HFF-Myc (cell line): Measurements from ENCODE around the gene SPP2.

ENCODE experiments used
- DNase-seq: peaks from one replicate; pipeline ENCODE4 v3.0.0-alpha.2; 2011; ENCODE audit warnings: low read depth; ENCODE audit errors: extremely low read depth
- H3K4me3 ChIP-seq: replicated peaks from 2 replicates; pipeline ENCODE4 v1.5.1; 2011; ENCODE audit warnings: low read depth, mild to moderate bottlenecking, control low read depth, low read length
- TF ChIP-seq, protein P1 (sequence below): IDR thresholded peaks from 2 replicates; pipeline ENCODE4 v1.5.1; 2012; ENCODE audit warnings: mild to moderate bottlenecking, low read depth, low read length, control low read depth; ENCODE audit errors: missing control alignments

Gene SPP2, protein sequence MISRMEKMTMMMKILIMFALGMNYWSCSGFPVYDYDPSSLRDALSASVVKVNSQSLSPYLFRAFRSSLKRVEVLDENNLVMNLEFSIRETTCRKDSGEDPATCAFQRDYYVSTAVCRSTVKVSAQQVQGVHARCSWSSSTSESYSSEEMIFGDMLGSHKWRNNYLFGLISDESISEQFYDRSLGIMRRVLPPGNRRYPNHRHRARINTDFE

DNA sequence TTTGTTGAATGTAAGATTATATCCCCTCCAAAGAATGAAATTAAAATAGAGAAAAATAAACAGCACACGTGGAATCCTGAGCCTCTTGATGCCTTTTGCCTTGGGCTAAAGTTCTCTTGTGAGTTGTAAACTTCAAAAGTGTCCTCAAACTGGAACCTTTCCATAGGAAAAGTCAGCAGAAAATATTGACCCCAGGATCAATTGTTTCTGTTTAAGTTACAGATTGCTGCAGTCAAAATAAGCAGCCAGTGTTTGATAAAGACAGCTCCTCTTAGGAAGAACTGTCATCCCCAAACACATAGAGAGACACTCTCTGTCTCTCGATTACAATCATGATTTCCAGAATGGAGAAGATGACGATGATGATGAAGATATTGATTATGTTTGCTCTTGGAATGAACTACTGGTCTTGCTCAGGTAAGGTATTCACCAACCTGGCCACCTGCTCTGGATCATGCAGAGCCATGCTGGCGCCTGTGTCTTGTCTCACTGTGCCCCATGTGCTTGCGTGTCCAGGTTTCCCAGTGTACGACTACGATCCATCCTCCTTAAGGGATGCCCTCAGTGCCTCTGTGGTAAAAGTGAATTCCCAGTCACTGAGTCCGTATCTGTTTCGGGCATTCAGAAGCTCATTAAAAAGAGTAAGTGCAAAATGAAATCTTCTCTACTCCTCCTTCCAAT is at the start of gene SPP2:
TSS of gene SPP2 (plus strand) at position 248 of the 681 bp plus-strand sequence. CDS start at position 333, 85 bp downstream.
- no peak for DNase-seq
- TF ChIP-seq, protein P1, sequence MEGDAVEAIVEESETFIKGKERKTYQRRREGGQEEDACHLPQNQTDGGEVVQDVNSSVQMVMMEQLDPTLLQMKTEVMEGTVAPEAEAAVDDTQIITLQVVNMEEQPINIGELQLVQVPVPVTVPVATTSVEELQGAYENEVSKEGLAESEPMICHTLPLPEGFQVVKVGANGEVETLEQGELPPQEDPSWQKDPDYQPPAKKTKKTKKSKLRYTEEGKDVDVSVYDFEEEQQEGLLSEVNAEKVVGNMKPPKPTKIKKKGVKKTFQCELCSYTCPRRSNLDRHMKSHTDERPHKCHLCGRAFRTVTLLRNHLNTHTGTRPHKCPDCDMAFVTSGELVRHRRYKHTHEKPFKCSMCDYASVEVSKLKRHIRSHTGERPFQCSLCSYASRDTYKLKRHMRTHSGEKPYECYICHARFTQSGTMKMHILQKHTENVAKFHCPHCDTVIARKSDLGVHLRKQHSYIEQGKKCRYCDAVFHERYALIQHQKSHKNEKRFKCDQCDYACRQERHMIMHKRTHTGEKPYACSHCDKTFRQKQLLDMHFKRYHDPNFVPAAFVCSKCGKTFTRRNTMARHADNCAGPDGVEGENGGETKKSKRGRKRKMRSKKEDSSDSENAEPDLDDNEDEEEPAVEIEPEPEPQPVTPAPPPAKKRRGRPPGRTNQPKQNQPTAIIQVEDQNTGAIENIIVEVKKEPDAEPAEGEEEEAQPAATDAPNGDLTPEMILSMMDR = no peak
- no peak within 1 kb of the TSS for H3K4me3 ChIP-seq

DNA sequence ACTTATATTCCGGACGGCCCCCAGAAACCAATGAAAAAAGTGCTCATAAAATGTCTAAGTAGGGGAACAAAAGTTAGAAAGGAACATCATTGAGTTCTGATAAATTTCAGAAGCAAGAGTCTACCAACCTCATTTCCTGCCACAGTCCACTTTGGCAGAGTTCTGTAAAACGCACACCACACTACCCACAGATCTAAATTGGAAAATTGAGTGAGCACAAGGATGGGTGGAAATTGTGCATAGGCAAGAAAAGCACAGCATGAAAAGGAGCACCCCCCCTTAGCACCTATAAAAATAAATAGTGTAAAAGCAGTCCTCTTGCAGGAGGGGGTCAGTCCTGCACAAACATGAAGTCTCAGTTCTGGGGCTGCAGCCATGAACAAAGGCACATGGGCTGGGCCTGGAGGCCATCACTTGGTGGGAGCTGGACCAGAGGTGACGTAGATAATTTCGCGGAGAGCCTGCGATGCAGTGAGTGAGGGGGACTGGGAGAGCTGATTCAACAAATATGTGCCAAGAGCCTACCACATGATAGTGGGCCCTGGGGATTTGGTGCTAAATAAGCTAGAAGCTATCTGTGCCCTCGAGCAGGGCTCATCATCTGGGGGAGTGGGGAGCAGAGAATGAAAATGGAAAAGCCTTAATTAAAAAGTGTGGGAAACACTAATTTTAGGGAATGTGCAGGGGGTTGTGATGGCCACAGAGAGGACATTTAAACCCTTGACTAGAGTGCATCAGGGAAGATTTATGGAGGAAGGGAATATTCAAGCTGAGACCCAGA is 48.9 kb upstream of the SPP2 start:
- no peak for DNase-seq
- no peak overlapping the region for H3K4me3 ChIP-seq
- TF ChIP-seq, protein P1 = no peak

DNA sequence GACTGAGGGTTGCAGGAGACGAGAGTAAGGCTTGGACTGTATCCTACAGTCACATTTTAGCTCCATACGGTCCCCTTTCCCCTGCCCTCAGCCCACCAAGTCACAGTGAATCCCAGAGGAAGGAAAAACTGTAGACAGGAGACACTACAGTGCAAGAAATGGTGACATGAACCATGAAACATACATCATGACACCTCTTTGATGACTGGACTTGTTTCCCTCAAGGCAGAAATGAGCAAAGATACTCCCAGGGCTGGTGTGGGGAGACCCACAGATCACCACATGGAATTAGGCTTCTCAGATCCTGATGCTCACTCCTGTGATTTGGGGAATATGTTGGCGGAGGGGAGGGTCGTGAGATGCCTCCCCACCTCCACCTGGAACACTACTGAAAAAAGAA is 48.2 kb upstream of the SPP2 start:
- TF ChIP-seq, protein P1 = no peak
- no peak for DNase-seq
- no peak overlapping the region for H3K4me3 ChIP-seq

DNA sequence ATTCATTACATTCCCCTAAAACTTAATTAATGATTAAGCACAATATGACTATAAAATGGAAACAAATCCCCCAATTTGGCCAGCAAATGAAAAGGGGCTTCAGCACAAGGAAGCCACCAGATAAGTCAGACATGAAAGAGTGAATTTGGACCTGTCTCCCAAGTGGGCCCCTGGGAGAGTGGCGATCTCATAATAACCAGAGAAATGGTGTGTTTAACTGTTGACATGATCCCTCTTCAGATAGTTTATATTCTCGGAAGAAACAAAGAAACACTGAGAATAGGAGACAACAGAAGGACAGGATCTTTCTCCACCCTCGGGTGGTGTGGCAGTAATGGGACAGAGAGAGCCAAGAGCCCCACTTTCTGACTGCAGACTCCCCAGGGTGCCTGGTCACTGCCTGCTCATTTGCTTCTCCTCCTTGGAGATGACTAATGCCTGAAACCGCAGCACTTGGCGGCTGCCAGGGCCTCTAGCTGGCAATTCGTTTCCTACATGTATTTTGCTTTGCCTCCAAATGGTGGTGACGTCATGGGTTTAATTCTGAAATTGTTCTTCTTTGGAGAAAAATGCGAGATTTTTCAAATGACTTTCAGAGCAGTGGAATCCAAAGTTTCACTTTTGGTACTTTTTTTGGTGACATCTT is 46.4 kb upstream of the SPP2 start:
- DNase-seq = peak; percentile 52
- H3K4me3 ChIP-seq = no peak overlapping the region
- TF ChIP-seq, protein P1 = no peak

DNA sequence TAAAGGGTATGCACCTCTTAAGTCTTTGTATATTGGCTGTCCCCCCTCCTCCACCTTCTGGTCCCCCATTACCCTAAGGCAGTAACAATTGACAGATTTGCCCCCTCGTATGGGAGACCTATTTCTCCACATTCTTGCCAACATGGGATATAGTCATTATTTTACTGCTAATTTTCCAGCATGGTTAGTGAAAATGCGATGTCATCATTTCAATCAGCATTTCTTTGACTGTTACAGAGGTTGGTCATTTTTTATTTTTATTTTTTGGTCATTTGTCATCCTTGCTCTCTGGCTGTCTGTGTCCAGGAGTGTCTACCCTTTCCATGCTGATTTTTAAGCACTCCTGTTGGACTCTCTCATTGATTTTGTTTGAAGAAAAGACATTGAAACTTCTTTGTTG is 45.4 kb upstream of the SPP2 start:
- no peak for DNase-seq
- no peak overlapping the region for H3K4me3 ChIP-seq
- TF ChIP-seq, protein P1 = no peak

DNA sequence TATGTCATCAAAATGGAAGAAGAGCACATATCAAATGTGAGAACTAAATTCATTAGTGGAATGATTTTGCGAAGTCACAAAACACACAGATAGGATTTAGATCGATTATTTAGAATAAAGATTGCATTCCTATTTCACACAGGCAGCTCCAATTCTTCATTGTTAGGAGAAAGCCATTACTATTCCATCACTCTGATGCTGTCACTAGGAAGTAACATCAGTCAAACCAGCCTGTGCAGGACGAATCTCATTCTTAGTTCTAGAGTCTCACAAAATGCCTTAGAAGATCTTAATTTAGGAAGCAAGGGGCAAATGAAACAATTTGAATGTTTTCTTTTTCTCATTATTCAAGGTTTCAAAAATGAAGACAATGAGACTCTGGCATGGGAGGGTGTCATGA is 44.0 kb upstream of the SPP2 start:
- no peak for DNase-seq
- TF ChIP-seq, protein P1 = no peak
- H3K4me3 ChIP-seq = no peak overlapping the region
